ENCODE results near the gene MEI4. TPM values are rescaled to one million over a fixed set of nuclear protein-coding genes. Genes with fewer than 3 reads are reported as not detected.

Gene MEI4, protein sequence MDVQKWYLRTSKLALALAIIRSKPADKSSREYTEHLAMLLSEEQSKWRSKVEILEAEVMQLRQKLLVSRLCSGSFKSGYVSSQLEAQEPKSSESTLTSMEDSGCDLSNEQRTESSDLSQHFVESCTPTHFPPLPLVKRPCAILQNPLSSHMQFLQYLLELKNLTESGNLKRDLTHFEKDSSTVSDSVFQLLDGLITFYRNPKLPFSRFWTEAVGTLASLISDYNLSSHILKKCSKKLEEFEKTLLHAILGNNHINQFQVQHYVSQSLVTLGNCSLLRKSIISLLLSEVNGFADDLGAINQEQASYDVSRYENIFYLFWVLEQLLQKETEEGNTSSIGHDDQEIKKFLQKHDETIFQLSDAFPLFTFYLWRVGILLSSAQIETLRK
- not detected in 2 replicates for total RNA-seq

DNA sequence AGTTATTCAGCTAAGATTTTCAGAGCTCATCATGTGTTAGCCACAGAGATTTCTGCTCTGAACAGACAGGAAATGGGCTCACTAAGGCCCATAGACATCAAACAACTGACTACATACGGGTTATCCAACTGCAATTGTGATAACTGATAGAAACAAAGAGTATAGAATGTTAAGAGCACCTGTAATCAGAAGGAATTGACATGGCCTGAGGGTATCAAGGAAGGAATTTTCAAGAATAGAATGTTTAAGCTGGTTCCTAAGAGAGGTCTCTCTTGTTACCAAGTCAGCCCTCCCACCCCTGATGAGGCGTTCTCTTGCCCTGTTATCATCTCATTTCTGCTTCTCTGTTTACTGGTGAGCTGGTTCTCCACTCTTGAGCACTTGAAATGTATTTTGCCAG, at the start of gene MEI4:
MEI4 (plus strand) TSS at position 301 of the 400 bp plus-strand sequence. CDS start 37,633 bp downstream, outside the sequence.

Other genes with a start within 250 kb of the MEI4 start
- gene HTR1B, start 189.5 kb upstream of the MEI4 start, total RNA-seq = 0.49 and 1.4 TPM in 2 replicates